ENCODE measurements around the gene ENTPD2.

- TF ChIP-seq EZH2phosphoT487 (IDR thresholded peaks at IDR 0.05; ENCODE audit: unreplicated experiment) (no peak), CTCF (conservative IDR thresholded peaks at IDR 0.05; ENCODE audit: low read depth in 2 of 2) (no peak), ETS1 (IDR thresholded peaks at IDR 0.05) (no peak), ZNF462 (CRISPR knock-in tag; IDR thresholded peaks at IDR 0.05) (no peak), EZH2 (IDR thresholded peaks at IDR 0.05; ENCODE audit: low read depth, unreplicated experiment) (no peak), CREB1 (CRISPR knock-in tag; IDR thresholded peaks at IDR 0.05; ENCODE audit: low read depth) (no peak), POLR2AphosphoS5 (IDR thresholded peaks at IDR 0.05; ENCODE audit: low read depth) (no peak), REST (IDR thresholded peaks at IDR 0.05; ENCODE audit: unreplicated experiment) (no peak), ZNF114 (CRISPR knock-in tag; IDR thresholded peaks at IDR 0.05) (no peak), STAT1 (IDR thresholded peaks at IDR 0.05; ENCODE audit: unreplicated experiment) (no peak), JUNB (IDR thresholded peaks at IDR 0.05; ENCODE audit: unreplicated experiment) (no peak), ZNF331 (CRISPR knock-in tag; IDR thresholded peaks at IDR 0.05; ENCODE audit: low read depth) (no peak), NANOG (IDR thresholded peaks at IDR 0.05; ENCODE audit: borderline replicate concordance) (no peak)
Observed at GRCh38 chr9:137068539-137069507, 15.0 kb upstream of the ENTPD2 start.
